HEK293T (cell line): ENCODE data around the gene VWA5B1.

Experiments used
- CTCF ChIA-PET: fragments of 350-600 bp; formaldehyde crosslinking; extraction: SDS; loops from one replicate; lab custom pipeline; 2021; ENCODE audit warnings: antibody characterized with exemption, inconsistent platforms; lab: Yijun Ruan, JAX
- POLR2A ChIA-PET: fragments of 350-600 bp; formaldehyde crosslinking; extraction: SDS; loops from one replicate; lab custom pipeline; 2020; ENCODE audit warnings: antibody characterized with exemption, inconsistent platforms; lab: Yijun Ruan, JAX
- DNase-seq: peaks from one replicate; pipeline ENCODE4 v3.0.0; 2012; ENCODE audit warnings: mixed read lengths; ENCODE audit errors: extremely low spot score
- ARNT ChIP-seq: fragments of 450-650 bp; IDR thresholded peaks from 2 replicates; pipeline ENCODE4 v1.6.1; 2017; ENCODE audit warnings: mild to moderate bottlenecking
- BHLHE40 ChIP-seq: fragments of 450-650 bp; IDR thresholded peaks from 2 replicates; pipeline ENCODE4 v1.6.1; 2016; ENCODE audit warnings: mild to moderate bottlenecking, moderate library complexity, borderline replicate concordance
- CTBP1 ChIP-seq: fragments of 450-650 bp; IDR thresholded peaks from 2 replicates; pipeline ENCODE4 v1.6.1; 2016; ENCODE audit warnings: borderline replicate concordance
- ELF4 ChIP-seq: fragments of 450-650 bp; IDR thresholded peaks from 2 replicates; pipeline ENCODE4 v1.6.1; 2017; ENCODE audit warnings: antibody characterized with exemption
- FOXA1 ChIP-seq: fragments of 450-650 bp; IDR thresholded peaks from 2 replicates; pipeline ENCODE4 v1.6.1; 2016; ENCODE audit warnings: mild to moderate bottlenecking
- FOXK2 ChIP-seq: fragments of 450-650 bp; IDR thresholded peaks from 2 replicates; pipeline ENCODE4 v1.6.1; 2016; ENCODE audit warnings: mild to moderate bottlenecking
- FOXM1 ChIP-seq: fragments of 450-650 bp; IDR thresholded peaks from 2 replicates; pipeline ENCODE4 v1.6.1; 2017; ENCODE audit warnings: mild to moderate bottlenecking, borderline replicate concordance
- HDGF ChIP-seq: fragments of 450-650 bp; IDR thresholded peaks from 2 replicates; pipeline ENCODE4 v1.6.1; 2017; ENCODE audit warnings: antibody characterized with exemption, borderline replicate concordance
- L3MBTL2 ChIP-seq: fragments of 450-650 bp; conservative IDR thresholded peaks from 2 replicates; pipeline ENCODE4 v1.6.1; 2016; ENCODE audit warnings: mild to moderate bottlenecking
- LEF1 ChIP-seq: fragments of 450-650 bp; IDR thresholded peaks from 2 replicates; pipeline ENCODE4 v1.6.1; 2017; ENCODE audit warnings: mild to moderate bottlenecking, borderline replicate concordance
- NFRKB ChIP-seq: fragments of 450-650 bp; IDR thresholded peaks from 2 replicates; pipeline ENCODE4 v1.6.1; 2016; ENCODE audit warnings: mild to moderate bottlenecking, moderate library complexity
- SP1 ChIP-seq: fragments of 450-650 bp; IDR thresholded peaks from 2 replicates; pipeline ENCODE4 v1.6.1; 2017
- SUZ12 ChIP-seq: fragments of 450-650 bp; IDR thresholded peaks from 2 replicates; pipeline ENCODE4 v1.6.1; 2016; ENCODE audit warnings: mild to moderate bottlenecking
- TARDBP ChIP-seq: fragments of 450-650 bp; IDR thresholded peaks from 2 replicates; pipeline ENCODE4 v1.6.1; 2016
- ZNF384 ChIP-seq: fragments of 450-650 bp; IDR thresholded peaks from 2 replicates; pipeline ENCODE4 v1.6.1; 2016
- TF ChIP-seq, protein P1 (sequence below): fragments of 450-650 bp; IDR thresholded peaks from 2 replicates; pipeline ENCODE4 v1.6.1; 2016

Gene VWA5B1

DNA sequence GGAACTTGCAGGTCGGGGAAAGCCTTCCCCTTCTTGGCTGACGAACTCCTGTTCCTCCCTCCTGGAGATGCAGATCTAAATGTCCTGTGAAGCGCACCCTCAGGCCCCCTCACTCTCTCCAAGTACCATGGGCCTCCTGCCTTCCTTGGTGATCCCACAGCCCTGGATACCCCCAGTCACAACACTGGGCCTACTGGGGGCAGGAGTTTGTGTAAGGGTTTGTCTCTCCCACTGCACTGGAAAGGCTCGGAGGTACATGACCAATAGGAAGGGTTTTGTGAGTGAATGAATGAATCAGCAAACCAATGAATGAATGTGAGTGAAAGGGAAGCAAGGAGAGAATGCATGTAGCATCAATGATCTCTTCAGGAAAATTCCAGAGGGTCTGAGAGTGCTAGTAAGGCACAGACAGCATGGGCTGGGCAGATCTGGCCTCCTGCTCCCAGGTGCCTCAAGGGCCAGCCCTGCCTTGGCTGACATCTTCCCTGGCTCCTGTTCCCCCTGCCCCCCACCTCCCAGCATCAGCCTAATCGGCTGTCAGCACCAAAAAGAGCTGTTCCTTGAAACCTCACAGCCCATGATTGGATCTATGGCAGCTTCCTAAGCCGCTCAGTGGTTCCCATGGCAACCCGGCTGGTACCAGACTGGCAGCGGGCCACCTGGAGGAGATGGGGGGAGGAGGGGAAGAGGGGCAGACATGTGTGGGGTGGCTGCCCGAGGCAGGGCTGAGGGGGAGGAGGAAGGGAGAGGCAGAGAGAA, 95.8 kb downstream of the VWA5B1 start:
- TF ChIP-seq FOXM1: no peak
- ChIA-PET POLR2A (no interaction called here), CTCF (no interaction called here)
- no peak for DNase-seq

DNA sequence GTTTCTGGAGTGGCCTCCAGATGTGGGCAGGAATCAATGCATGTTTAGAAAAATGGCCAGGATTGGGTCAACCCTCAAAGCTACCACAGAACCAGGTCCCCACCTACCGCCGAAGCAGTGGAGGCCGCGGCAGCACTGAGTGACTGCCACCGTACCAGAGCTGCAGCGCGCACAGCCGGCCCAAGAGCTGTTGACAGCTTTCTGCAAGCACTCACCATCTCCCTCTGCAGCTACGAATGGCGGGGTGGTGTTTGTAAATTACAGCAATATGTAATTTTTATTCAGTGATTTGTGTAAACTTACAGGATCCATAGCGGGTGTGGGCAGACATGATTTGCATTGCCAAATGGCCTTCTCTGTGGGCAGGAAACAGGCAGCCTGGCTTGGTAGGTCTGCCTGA, 98.9 kb downstream of the VWA5B1 start:
- DNase-seq: no peak
- CTCF ChIA-PET: interaction anchor here (1.4 kb wide), 1 partner anchor 12 kb away, joined by 4 read pairs; no protein-coding TSS in a partner anchor
- TF ChIP-seq HDGF (no peak), NFRKB (no peak), SUZ12 (no peak), L3MBTL2 (no peak), FOXM1 (no peak), CTBP1 (no peak)
- TF ChIP-seq, protein P1, sequence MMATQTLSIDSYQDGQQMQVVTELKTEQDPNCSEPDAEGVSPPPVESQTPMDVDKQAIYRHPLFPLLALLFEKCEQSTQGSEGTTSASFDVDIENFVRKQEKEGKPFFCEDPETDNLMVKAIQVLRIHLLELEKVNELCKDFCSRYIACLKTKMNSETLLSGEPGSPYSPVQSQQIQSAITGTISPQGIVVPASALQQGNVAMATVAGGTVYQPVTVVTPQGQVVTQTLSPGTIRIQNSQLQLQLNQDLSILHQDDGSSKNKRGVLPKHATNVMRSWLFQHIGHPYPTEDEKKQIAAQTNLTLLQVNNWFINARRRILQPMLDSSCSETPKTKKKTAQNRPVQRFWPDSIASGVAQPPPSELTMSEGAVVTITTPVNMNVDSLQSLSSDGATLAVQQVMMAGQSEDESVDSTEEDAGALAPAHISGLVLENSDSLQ: no peak
- POLR2A ChIA-PET: no interaction called here

DNA sequence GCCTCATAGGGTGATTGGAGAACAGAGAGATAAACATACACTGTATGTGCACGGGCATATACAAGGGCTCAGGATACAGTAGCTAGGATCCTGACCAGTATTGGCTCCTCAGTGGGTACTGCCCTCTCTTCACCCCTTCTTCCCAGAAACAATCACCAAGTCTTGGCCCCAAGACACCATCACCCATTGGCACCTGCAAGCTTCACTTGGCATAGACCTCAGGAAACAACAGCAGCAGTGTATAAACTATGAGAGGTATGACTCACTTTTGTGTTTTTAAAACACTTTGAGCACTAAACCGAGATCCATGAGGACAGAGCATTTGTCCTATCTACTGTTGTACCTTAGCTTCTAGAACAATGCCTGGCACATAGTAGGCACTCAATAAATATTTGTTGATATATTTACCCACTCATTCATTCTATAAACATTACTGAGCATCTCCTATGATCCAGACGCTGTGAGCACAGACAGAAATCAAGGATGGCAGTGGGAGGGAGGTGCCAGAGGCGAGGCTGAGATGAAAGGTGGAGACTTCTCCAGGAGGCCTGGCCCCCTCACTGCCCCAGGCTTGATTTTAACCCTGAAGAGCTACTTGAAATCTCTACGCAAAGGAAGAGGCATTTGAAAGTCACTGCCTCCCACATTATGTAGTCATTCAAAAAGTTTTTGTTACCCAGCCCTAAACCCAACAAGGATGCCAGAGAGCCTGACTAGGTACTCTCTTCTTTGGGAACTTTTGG, 100.1 kb downstream of the VWA5B1 start:
- DNase-seq: no peak
- TF ChIP-seq L3MBTL2: no peak
- no peak for TF ChIP-seq TARDBP
- no peak for TF ChIP-seq ELF4
- TF ChIP-seq, protein P1: no peak
- no peak for TF ChIP-seq SUZ12
- TF ChIP-seq BHLHE40: no peak
- no peak for TF ChIP-seq FOXK2
- no peak for TF ChIP-seq FOXA1
- CTCF ChIA-PET: interaction anchor here (1.4 kb wide), 1 partner anchor 13 kb away, joined by 4 read pairs; no protein-coding TSS in a partner anchor
- POLR2A ChIA-PET: no interaction called here

DNA sequence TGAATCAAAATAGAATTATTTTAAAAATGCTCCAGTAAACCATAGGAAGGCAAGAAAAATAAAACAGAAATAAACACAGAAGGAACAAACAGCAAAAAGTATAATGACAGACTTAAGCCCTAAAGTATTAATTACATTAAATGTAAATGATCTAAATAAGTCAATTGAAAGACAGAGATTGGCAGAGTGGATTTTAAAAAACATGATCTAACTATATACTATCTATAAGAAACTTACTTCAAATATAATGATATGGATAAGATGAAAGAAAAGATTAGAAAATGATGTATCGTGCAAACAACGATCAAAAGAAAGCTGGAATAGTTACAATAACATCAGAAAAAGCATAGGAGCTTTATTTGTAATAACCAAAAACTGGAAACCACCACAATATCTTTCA, 104.6 kb downstream of the VWA5B1 start:
- no peak for TF ChIP-seq NFRKB
- no peak for TF ChIP-seq SP1
- no peak for TF ChIP-seq ELF4
- no peak for TF ChIP-seq BHLHE40
- CTCF ChIA-PET: interaction anchor here (1.0 kb wide), 1 partner anchor 19 kb away, joined by 5 read pairs; no protein-coding TSS in a partner anchor
- no peak for DNase-seq
- POLR2A ChIA-PET: no interaction called here

DNA sequence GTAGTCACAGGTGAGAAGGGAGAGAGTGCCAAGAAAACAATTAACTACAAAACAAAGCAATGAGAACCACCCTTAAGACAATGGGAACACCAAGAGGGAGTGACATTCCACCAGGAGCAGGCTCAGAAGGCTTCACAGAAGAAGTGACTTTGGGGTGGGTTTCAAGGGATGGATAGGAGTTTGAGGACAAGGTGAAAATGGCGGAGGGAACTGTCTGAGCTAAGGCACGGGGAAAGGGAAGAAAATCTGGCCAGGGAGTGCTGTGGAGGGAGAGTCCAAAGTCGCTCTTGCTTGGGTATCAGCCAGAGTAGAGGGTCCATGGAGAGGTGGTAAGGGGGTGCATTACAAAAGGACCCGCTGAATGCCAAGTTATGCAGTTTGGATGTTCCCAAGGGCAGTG, 108.1 kb downstream of the VWA5B1 start:
- CTCF ChIA-PET: no interaction called here
- no peak for DNase-seq
- TF ChIP-seq ARNT (no peak), FOXA1 (no peak), HDGF (no peak), CTBP1 (no peak), L3MBTL2 (no peak), SP1 (no peak), NFRKB (no peak), ELF4 (no peak), TARDBP (no peak), FOXM1 (no peak), BHLHE40 (no peak), FOXK2 (no peak), SUZ12 (no peak), ZNF384 (no peak), LEF1 (no peak)
- TF ChIP-seq, protein P1: no peak
- POLR2A ChIA-PET: no interaction called here

DNA sequence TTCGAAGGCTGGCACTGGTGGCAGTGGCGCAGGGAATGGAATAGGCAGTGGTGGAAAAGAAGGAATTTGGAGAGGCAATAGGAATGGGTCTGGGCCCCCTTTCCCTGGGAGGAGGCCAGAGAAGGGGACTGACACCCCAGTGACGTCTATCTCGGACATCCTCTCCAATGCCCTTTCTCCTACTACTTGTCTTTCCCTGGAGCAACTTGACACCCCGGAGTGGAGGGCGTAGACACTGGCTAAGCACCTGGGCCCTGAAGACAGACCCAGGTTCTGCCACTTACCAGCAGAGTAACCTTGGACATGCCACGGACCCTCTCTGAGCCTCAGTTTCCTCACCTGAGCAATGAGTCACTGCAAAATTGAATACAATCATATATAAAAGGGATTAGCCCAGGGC, 108.5 kb downstream of the VWA5B1 start:
- ChIA-PET POLR2A (no interaction called here), CTCF (no interaction called here)
- TF ChIP-seq TARDBP (no peak), FOXK2 (no peak), HDGF (no peak), LEF1 (no peak), FOXA1 (no peak), NFRKB (no peak), CTBP1 (no peak), SP1 (no peak), BHLHE40 (no peak), SUZ12 (no peak), ARNT (no peak), FOXM1 (no peak), L3MBTL2 (no peak), ELF4 (no peak), ZNF384 (no peak)
- TF ChIP-seq, protein P1: no peak
- no peak for DNase-seq
